ENCODE measurements around the gene NODAL.

The NODAL gene

DNA sequence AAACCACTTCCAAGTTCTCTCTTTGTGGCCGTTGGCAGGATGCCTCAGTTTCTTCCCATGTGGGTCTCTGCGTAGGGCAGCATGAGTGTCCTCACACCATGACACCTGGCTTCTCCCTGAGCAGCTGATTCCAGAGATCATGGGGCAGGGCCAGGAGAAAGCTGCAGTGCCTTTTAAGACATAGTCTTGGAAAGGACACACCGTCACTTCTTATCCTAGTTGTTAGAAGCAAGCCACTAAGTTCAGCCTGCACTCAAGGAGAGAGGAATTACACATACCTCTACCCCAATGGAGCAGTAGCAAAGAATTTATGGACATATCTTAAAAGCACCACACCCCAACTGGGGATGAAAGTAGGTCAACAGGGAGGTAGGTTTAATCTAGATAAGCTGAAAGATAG is 16.4 kb downstream of the NODAL start:
- Mint-ChIP-seq H3K27ac (peak overlapping the region; percentile 23), H3K4me3 (no peak overlapping the region)
- no peak for ATAC-seq

DNA sequence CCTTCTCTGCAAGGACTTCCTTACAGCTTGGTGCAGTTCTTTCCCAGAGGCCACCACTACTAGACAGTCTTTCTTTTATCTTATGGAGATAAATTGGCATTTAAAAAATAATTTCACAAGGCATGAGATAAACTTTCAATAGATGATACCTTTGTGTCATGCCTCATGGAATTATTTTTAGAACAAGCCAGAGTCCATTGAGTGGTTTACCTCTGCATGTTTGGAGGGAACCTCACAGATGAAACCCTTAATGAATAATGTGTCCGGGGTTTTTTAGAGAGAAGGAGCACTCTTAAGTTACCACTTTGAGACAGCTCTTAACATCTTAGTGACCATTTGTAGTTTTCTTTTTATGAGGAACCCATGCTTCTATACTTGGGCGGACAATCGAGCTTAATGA is 17.2 kb downstream of the NODAL start:
- ATAC-seq (no peak), DNase-seq (ENCODE audit: low spot score in 2 of 2) (no peak)
- H3K4me3 Mint-ChIP-seq = no peak overlapping the region
- no peaks in the 10 kb centered on the region for H3K9me3 Mint-ChIP-seq
- H3K36me3 Mint-ChIP-seq = peaks cover 88% of the 10 kb centered on the region
- H3K27ac Mint-ChIP-seq = peak overlapping the region; percentile 23
- no peaks in the 10 kb centered on the region for H3K4me1 Mint-ChIP-seq

More for the DNA sequence above, 16.4 kb downstream of the NODAL start:
- peaks cover 81% of the 10 kb centered on the region for H3K36me3 Mint-ChIP-seq
- H3K9me3 Mint-ChIP-seq = no peaks in the 10 kb centered on the region
- no peaks in the 10 kb centered on the region for H3K4me1 Mint-ChIP-seq
- DNase-seq (ENCODE audit: low spot score in 2 of 2) = no peak

GRCh38 chr10:70418713-70419112 is 22.8 kb downstream of the NODAL start:
- no peak overlapping the region for H3K27ac Mint-ChIP-seq
- DNase-seq (ENCODE audit: low spot score in 2 of 2) = no peak
- peaks cover 28% of the 10 kb centered on the region for H3K4me1 Mint-ChIP-seq
- no peaks in the 10 kb centered on the region for H3K9me3 Mint-ChIP-seq
- no peak for ATAC-seq
- H3K4me3 Mint-ChIP-seq = no peak overlapping the region
- H3K36me3 Mint-ChIP-seq = peaks cover 54% of the 10 kb centered on the region

DNA sequence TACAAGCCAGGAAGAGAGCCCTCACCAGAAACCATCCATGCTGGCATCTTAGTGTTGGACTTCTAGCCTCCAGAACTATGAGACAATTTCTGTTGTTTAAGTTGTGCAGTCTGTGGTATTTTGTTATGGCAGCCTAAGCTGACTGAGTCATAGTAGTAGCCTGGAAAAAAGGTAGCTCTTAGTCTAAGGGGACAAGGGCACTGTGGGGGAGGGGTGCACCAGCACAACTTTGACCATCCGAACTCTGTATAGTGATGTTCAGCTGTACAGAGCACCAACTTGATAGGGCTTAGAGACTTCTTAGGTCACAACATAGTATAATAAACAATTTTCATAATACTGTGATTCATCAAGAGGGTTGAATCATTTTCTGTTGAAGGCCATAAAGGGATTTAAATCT is 23.3 kb downstream of the NODAL start:
- H3K27ac Mint-ChIP-seq = peak overlapping the region; percentile 83
- H3K4me3 Mint-ChIP-seq = no peak overlapping the region
- H3K9me3 Mint-ChIP-seq = no peaks in the 10 kb centered on the region
- no peak for DNase-seq (ENCODE audit: low spot score in 2 of 2)
- ATAC-seq = peak; percentile 80
- peaks cover 52% of the 10 kb centered on the region for H3K36me3 Mint-ChIP-seq
- H3K4me1 Mint-ChIP-seq = peaks cover 29% of the 10 kb centered on the region

DNA sequence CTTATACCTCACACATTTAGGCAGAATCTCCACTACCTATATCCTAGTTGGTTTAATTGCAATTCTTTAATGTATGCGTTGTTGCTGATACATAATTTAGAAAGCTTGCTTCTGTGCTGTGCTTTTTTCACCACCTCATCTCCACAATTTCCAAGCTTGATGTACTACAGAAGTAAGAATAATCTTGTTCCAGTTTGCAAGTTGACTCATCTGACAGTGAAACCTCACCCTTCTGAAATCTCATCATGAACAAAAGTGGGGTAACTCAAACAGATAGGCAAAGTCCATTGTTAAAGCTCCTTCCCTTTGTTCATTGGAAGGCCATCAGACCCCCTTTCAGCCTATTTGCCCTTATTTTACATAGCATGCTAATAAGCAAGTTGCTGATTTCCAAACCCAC is 23.9 kb downstream of the NODAL start:
- ATAC-seq = peak; percentile 91
- no peak for DNase-seq (ENCODE audit: low spot score in 2 of 2)
- Mint-ChIP-seq H3K36me3 (peaks cover 45% of the 10 kb centered on the region), H3K9me3 (no peaks in the 10 kb centered on the region), H3K27ac (peak overlapping the region; percentile 83), H3K4me1 (peaks cover 35% of the 10 kb centered on the region), H3K4me3 (no peak overlapping the region)

- Mint-ChIP-seq H3K9me3 (no peaks in the 10 kb centered on the region), H3K4me1 (peaks cover 48% of the 10 kb centered on the region), H3K4me3 (no peak overlapping the region), H3K27ac (no peak overlapping the region), H3K36me3 (peaks cover 31% of the 10 kb centered on the region)
- DNase-seq (ENCODE audit: low spot score in 2 of 2) = no peak
- ATAC-seq = no peak
Measured at GRCh38 chr10:70412356-70412755, 29.1 kb downstream of the NODAL start.

- no peak for DNase-seq (ENCODE audit: low spot score in 2 of 2)
- Mint-ChIP-seq H3K9me3 (no peaks in the 10 kb centered on the region), H3K27ac (no peak overlapping the region), H3K4me3 (no peak overlapping the region), H3K4me1 (peaks cover 52% of the 10 kb centered on the region), H3K36me3 (peaks cover 28% of the 10 kb centered on the region)
- no peak for ATAC-seq
Measured at GRCh38 chr10:70410608-70411007, 30.9 kb downstream of the NODAL start.

- Mint-ChIP-seq H3K4me1 (peaks cover 52% of the 10 kb centered on the region), H3K4me3 (no peak overlapping the region)
Measured at GRCh38 chr10:70409772-70410171, 31.7 kb downstream of the NODAL start.

DNA sequence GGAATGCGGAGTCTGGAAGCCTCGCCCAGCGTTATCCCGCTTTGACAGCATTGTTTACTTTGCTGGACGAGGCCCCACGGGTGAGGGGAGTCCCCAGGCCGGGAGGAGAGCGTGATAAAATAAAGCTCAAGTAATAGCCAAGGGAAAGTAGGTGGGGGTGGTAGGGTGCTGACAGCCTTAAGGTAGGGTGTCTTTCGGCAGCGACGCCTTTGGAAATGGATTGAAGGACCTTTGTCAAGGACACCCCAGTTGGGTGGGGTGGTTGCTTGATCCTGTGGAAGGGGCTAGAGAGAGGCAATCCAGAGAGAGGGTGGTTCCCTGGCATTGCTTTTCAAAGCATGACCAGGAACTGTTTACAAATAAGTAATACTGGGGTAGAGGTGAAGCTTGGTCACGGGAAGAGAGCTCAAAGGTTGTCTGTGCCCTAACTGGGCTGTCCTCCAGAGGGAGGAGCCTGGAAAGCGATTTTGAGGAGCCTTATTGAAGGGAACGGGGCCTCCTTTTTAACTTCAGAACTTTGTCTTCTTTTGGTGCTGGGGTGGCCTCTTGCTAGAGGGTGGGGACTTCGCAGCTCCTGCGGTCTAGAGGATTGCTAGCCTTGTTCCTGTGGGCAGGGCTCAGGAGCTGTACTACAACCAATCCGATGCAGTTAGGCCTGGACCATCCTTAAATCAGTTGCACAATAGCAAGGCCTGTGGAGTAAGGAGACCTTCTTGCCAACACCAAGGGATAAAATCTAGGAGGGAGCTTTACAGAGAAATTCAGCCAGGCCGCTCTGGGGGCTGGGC is 36.2 kb downstream of the NODAL start:
- peaks cover 56% of the 10 kb centered on the region for H3K4me1 Mint-ChIP-seq
- peak in 1 of 2 donors; percentile 61 for DNase-seq (ENCODE audit: low spot score in 2 of 2)
- H3K27ac Mint-ChIP-seq = peak overlapping the region; percentile 97
- no peaks in the 10 kb centered on the region for H3K9me3 Mint-ChIP-seq
- H3K36me3 Mint-ChIP-seq = peaks cover 19% of the 10 kb centered on the region
- H3K4me3 Mint-ChIP-seq = peak overlapping the region; percentile 100
- peak; percentile 59 for ATAC-seq

More at GRCh38 chr10:70409772-70410171, 31.7 kb downstream of the NODAL start:
- ATAC-seq (no peak), DNase-seq (ENCODE audit: low spot score in 2 of 2) (no peak)
- Mint-ChIP-seq H3K27ac (no peak overlapping the region), H3K36me3 (peaks cover 28% of the 10 kb centered on the region), H3K9me3 (no peaks in the 10 kb centered on the region)

DNA sequence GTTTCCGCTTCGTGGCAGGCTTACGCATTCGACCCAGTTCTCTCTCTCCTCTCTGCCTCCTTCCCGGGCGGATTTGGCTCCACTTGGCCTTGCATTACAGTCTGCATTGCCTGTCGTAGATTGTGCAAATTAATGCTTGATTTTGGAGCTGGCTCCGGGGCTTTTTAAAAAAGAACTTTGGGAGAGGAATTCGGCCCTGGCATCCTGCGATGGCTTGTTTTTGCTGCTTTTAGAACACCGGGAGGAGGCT is 36.8 kb downstream of the NODAL start:
- ATAC-seq (no peak), DNase-seq (ENCODE audit: low spot score in 2 of 2) (no peak)
- peak overlapping the region; percentile 100 for H3K4me3 Mint-ChIP-seq
- peak overlapping the region; percentile 97 for H3K27ac Mint-ChIP-seq
- H3K9me3 Mint-ChIP-seq = no peaks in the 10 kb centered on the region
- peaks cover 52% of the 10 kb centered on the region for H3K4me1 Mint-ChIP-seq
- H3K36me3 Mint-ChIP-seq = peaks cover 14% of the 10 kb centered on the region

- peak within 1 kb of the TSS; percentile 100 for H3K4me3 Mint-ChIP-seq
- H3K36me3 Mint-ChIP-seq = peaks cover 13% of the 10 kb centered on the region
- ATAC-seq = peak; percentile 96
- peaks cover 47% of the 10 kb centered on the region for H3K4me1 Mint-ChIP-seq
- peak; percentile 100 for DNase-seq (ENCODE audit: low spot score in 2 of 2)
- H3K27ac Mint-ChIP-seq = peak within 1 kb of the TSS; percentile 97
- H3K9me3 Mint-ChIP-seq = no peaks in the 10 kb centered on the region
Measured at GRCh38 chr10:70404036-70404786, 37.3 kb downstream of the NODAL start, which contains the start of gene EIF4EBP2. TSS of gene EIF4EBP2 (plus strand) at chr10:70404145. CDS start at chr10:70404402, 257 bp downstream.

DNA sequence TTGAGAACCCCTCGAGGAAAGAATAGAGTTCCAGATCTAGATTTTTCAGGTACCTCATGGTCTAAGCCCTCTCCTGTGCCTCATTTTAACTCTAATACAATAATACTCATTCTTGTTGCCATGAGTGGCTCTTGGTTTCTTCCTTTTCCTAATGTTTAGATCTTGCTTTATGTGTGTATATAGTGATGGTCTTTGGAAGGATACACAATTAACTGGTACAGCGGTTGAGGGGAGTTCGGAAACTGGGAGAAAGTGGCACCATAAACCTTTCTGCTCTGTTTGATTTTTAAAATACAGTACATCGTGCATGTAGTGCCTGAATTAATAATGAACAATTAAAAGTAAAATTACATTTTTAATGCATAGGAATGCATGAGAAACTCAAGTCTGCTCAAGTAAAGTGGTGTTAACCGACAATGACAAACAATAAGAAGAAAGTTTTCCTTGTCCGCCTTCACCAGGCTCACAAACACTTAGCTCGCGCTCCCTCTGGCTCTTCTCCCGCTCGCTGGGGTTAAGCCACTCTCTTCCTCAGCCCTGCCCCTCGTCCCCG is 37.9 kb downstream of the NODAL start:
- Mint-ChIP-seq H3K4me3 (peak overlapping the region; percentile 100), H3K9me3 (no peaks in the 10 kb centered on the region), H3K36me3 (peaks cover 9% of the 10 kb centered on the region), H3K4me1 (peaks cover 41% of the 10 kb centered on the region), H3K27ac (peak overlapping the region; percentile 97)
- ATAC-seq (no peak), DNase-seq (ENCODE audit: low spot score in 2 of 2) (no peak)

- Mint-ChIP-seq H3K4me1 (peaks cover 12% of the 10 kb centered on the region), H3K36me3 (no peaks in the 10 kb centered on the region), H3K27ac (no peak overlapping the region), H3K4me3 (no peak overlapping the region), H3K9me3 (no peaks in the 10 kb centered on the region)
- ATAC-seq (no peak), DNase-seq (ENCODE audit: low spot score in 2 of 2) (no peak)
Measured at GRCh38 chr10:70399177-70399576, 42.3 kb downstream of the NODAL start.

DNA sequence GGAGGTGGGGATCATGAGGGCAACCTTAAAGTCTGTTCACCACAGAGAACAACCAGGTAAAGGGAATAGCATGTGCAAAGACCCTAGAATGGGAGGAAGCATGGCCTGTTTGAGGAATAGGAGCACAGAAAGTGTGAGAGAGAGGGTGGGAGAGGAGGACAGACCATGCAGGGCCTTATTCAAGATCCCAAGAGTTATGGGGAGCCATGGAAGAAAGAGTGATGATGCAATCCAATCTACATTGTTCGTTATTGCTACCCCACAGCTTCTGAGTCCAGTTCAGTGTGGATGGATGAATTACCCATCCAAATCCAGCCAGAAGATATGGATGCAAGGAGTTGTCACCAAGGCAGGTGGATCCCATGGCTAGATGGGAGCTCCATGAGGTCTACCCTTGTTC is 45.3 kb downstream of the NODAL start:
- DNase-seq (ENCODE audit: low spot score in 2 of 2) (no peak), ATAC-seq (no peak)
- H3K9me3 Mint-ChIP-seq = no peaks in the 10 kb centered on the region
- H3K4me1 Mint-ChIP-seq = no peaks in the 10 kb centered on the region
- no peak overlapping the region for H3K27ac Mint-ChIP-seq
- H3K36me3 Mint-ChIP-seq = no peaks in the 10 kb centered on the region
- H3K4me3 Mint-ChIP-seq = no peak overlapping the region

DNA sequence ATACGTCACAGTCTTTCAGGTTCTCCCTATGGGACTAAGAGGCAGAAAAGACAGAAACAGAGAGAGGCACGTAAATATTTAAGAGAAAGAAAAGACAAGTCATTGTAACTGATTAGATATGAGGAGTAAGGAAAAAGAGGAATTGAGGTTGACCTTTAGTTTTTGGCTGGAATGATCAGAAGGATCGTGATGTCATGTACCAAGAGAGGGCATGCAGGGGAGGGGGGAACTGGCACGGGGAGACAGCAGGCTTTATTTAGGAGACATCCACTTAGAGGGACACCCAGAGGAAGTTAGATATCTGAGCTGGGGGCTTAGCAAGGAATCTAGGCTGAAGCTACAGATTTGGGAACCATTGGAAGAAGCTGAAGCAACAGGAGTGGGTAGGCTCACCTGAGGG is 49.8 kb downstream of the NODAL start:
- Mint-ChIP-seq H3K4me3 (no peak overlapping the region), H3K4me1 (no peaks in the 10 kb centered on the region), H3K27ac (no peak overlapping the region), H3K9me3 (no peaks in the 10 kb centered on the region), H3K36me3 (no peaks in the 10 kb centered on the region)
- DNase-seq (ENCODE audit: low spot score in 2 of 2) (no peak), ATAC-seq (no peak)

Measured in stimulated activated effector memory CD8-positive, alpha-beta T cell treated with anti-CD3 and anti-CD28 coated beads, Interleukin-12 subunit alpha, Interleukin-12 subunit beta, amount 100 ng/mL, for 72 hours (primary cell).